ENCODE data around the gene LIPA. TPM values are rescaled to one million over a fixed set of nuclear protein-coding genes. Genes with fewer than 3 reads are reported as not detected.

The LIPA gene
- total RNA-seq, result 10 to 100 TPM; 17.7 to 18.4 TPM
- 39.5 TPM for polyA plus RNA-seq (2013, experiment 1 of 2)
- polyA plus RNA-seq (2013, experiment 2 of 2), result 33.0 TPM
- long read RNA-seq, experiment 1, partial matches to known transcripts, result 1 of 7 reads
- long read RNA-seq, experiment 1, other reads (novel, unspliced or antisense), result 3 of 7 reads
- long read RNA-seq, experiment 2, transcript LIPA-202 (10 exons, 2,782 nt), result major isoform, 23 of 41 reads
- long read RNA-seq, experiment 2, partial matches to known transcripts, result 8 of 41 reads
- long read RNA-seq, experiment 2, other reads (novel, unspliced or antisense), result 10 of 41 reads
- long read RNA-seq, experiment 3, transcript LIPA-202 (10 exons, 2,782 nt), result major isoform, 144 of 160 reads
- long read RNA-seq, experiment 3, partial matches to known transcripts, result 3 of 160 reads
- long read RNA-seq, experiment 3, other reads (novel, unspliced or antisense), result 13 of 160 reads
- long read RNA-seq, experiment 4, transcript LIPA-202 (10 exons, 2,782 nt), result major isoform, 7 of 16 reads
- long read RNA-seq, experiment 4, partial matches to known transcripts, result 3 of 16 reads
- long read RNA-seq, experiment 4, other reads (novel, unspliced or antisense), result 6 of 16 reads

DNA sequence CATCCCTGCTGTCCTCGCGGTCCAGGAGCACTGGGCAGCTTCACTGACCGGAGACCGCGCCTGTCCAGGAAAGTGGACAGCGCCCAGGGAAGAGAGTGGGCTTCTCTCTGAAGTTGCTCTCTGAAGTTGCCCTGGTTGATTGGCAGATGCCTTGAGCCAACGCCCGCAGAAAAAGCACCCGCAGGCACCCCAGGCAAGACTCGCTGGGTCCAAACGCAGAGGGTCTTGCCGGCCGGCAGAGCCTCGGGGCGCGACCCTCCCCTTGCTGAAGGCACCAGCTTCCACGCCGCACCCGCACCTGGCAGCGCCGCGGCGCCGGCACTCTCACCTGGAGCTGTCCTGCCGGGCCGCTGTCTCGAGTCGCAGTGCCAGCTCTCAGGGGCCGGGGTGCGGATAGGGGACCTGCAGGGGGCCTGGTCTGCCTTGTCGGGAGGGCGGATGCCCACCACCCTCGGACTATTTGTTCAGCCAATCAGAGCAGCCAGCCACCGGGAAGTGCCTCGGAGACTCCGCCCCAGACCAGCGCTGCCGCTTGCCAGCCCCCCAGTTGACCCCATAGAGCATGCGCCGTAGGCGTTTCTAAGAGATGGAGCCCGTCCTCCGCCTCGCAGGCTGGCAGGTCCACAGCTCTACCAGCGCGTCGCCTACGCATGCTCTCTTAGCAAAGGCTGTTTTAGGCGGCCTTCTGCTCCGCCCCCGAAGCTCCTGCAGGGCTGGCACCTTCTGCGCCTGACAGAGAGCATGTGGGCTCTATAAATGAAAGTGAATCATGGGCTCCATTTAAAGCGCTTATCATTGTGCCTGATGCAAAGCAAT is at the start of gene LIPA:
Gene LIPA, minus strand, starts transcription at position 367 of the 816 bp plus-strand sequence. CDS start 4,127 bp downstream, outside the sequence.
- DNase-seq, result peak; percentile 99
- Mint-ChIP-seq H3K27ac (no peak within 1 kb of the TSS), H3K9me3 (peaks cover 29% of the 10 kb centered on the region), H3K4me3 (peak within 1 kb of the TSS; percentile 70), H3K4me1 (peaks cover 5% of the 10 kb centered on the region), H3K36me3 (ENCODE audit: low read depth) (peaks cover 4% of the 10 kb centered on the region), H3K27me3 (ENCODE audit: insufficient read depth) (peaks cover 6% of the 10 kb centered on the region)
- 3 to 4% methylated on average over 20 to 53 of the region's 53 CpGs for WGBS, 2 experiments (ENCODE audit: insufficient coverage in 1 of 2, insufficient read length in 1 of 2)
- peak within 1 kb of the TSS; percentile 45 for H3K9ac ChIP-seq (ENCODE audit: extremely low read depth, low read length, poor library complexity, severe bottlenecking)
- H3K36me3 ChIP-seq (ENCODE audit: control insufficient read depth, insufficient read depth, low read length), result no peaks in the 10 kb centered on the region
- TF ChIP-seq, protein P1, sequence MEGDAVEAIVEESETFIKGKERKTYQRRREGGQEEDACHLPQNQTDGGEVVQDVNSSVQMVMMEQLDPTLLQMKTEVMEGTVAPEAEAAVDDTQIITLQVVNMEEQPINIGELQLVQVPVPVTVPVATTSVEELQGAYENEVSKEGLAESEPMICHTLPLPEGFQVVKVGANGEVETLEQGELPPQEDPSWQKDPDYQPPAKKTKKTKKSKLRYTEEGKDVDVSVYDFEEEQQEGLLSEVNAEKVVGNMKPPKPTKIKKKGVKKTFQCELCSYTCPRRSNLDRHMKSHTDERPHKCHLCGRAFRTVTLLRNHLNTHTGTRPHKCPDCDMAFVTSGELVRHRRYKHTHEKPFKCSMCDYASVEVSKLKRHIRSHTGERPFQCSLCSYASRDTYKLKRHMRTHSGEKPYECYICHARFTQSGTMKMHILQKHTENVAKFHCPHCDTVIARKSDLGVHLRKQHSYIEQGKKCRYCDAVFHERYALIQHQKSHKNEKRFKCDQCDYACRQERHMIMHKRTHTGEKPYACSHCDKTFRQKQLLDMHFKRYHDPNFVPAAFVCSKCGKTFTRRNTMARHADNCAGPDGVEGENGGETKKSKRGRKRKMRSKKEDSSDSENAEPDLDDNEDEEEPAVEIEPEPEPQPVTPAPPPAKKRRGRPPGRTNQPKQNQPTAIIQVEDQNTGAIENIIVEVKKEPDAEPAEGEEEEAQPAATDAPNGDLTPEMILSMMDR (conservative IDR thresholded peaks at IDR 0.05), result no peak
- peaks cover 17% of the 10 kb centered on the region for H3K9me3 ChIP-seq (ENCODE audit: control insufficient read depth, low read length)
- H3K4me1 ChIP-seq (ENCODE audit: control insufficient read depth, insufficient read depth, low read length), result no peaks in the 10 kb centered on the region
- peak within 1 kb of the TSS; percentile 88 for H3K4me3 ChIP-seq (ENCODE audit: low read length)
- no peak within 1 kb of the TSS for H3K27ac ChIP-seq (ENCODE audit: low read depth, low read length)
- H3K27me3 ChIP-seq (ENCODE audit: control insufficient read depth, insufficient read depth, low read length, poor library complexity, severe bottlenecking), result no peaks in the 10 kb centered on the region

DNA sequence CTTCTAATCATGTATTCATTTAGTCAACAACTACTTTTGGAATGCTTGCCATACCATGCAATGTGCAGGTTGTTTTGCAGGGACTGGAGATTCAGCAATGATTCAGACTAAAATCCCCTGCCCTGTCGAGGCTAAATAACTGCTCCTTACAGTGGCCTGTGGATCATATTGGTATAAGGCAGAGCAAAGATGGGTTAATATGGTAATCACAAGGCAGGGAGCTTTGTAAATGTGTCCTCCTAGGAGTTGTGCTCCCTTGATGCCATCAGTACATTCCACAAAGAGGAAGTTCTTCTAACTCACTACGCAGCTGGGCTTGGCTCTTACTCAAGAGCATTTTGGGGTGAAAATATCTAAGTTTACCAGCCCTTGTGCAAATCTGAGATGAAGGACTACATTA is 49.7 kb upstream of the LIPA start:
- peaks cover 5% of the 10 kb centered on the region for H3K9me3 ChIP-seq (ENCODE audit: control insufficient read depth, low read length)
- Mint-ChIP-seq H3K4me3 (no peak overlapping the region), H3K4me1 (peaks cover 21% of the 10 kb centered on the region), H3K27ac (no peak overlapping the region), H3K27me3 (ENCODE audit: insufficient read depth) (peaks cover 2% of the 10 kb centered on the region), H3K9me3 (no peaks in the 10 kb centered on the region), H3K36me3 (ENCODE audit: low read depth) (no peaks in the 10 kb centered on the region)
- H3K4me3 ChIP-seq (ENCODE audit: low read length), result no peak overlapping the region
- no peak overlapping the region for H3K9ac ChIP-seq (ENCODE audit: extremely low read depth, low read length, poor library complexity, severe bottlenecking)
- H3K27ac ChIP-seq (ENCODE audit: low read depth, low read length), result no peak overlapping the region
- no peak for DNase-seq
- TF ChIP-seq, protein P1 (conservative IDR thresholded peaks at IDR 0.05), result no peak
- no peaks in the 10 kb centered on the region for H3K36me3 ChIP-seq (ENCODE audit: control insufficient read depth, insufficient read depth, low read length)
- no peaks in the 10 kb centered on the region for H3K27me3 ChIP-seq (ENCODE audit: control insufficient read depth, insufficient read depth, low read length, poor library complexity, severe bottlenecking)
- 86% methylated on average over 2 of the region's 2 CpGs; no CpG with 5 or more reads in 1 of the 2 experiments for WGBS, 2 experiments (ENCODE audit: insufficient coverage in 1 of 2, insufficient read length in 1 of 2)
- H3K4me1 ChIP-seq (ENCODE audit: control insufficient read depth, insufficient read depth, low read length), result no peaks in the 10 kb centered on the region

DNA sequence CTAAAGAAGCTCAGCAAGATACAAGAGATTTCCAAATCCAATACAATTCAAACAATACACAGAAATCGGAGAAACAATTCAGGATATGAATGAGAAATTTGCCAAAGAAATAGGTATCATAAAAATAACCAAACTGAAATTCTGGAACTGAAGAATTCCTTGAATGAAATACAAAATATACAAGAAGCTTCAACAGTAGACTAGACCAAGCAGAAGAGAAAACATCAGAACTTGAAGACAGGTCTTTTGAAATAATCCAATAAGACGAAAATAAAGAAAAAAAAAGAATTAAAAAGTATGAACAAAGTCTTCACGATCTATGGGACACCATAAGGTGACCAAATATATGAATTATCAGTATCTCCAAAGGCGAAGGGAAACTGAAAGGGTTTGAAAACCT is 47.5 kb upstream of the LIPA start:
- Histone ChIP-seq H3K36me3 (ENCODE audit: control insufficient read depth, insufficient read depth, low read length) (no peaks in the 10 kb centered on the region), H3K9ac (ENCODE audit: extremely low read depth, low read length, poor library complexity, severe bottlenecking) (no peak overlapping the region), H3K27ac (ENCODE audit: low read depth, low read length) (no peak overlapping the region), H3K27me3 (ENCODE audit: control insufficient read depth, insufficient read depth, low read length, poor library complexity, severe bottlenecking) (no peaks in the 10 kb centered on the region), H3K4me3 (ENCODE audit: low read length) (no peak overlapping the region), H3K9me3 (ENCODE audit: control insufficient read depth, low read length) (peaks cover 5% of the 10 kb centered on the region), H3K4me1 (ENCODE audit: control insufficient read depth, insufficient read depth, low read length) (no peaks in the 10 kb centered on the region)
- no peak overlapping the region for H3K27ac Mint-ChIP-seq
- TF ChIP-seq, protein P1 (conservative IDR thresholded peaks at IDR 0.05), result no peak
- no peak for DNase-seq
- no peaks in the 10 kb centered on the region for H3K36me3 Mint-ChIP-seq (ENCODE audit: low read depth)
- 80 to 88% methylated on average over 1 to 4 of the region's 4 CpGs for WGBS, 2 experiments (ENCODE audit: insufficient coverage in 1 of 2, insufficient read length in 1 of 2)
- no peaks in the 10 kb centered on the region for H3K9me3 Mint-ChIP-seq
- no peaks in the 10 kb centered on the region for H3K27me3 Mint-ChIP-seq (ENCODE audit: insufficient read depth)
- H3K4me1 Mint-ChIP-seq, result peaks cover 15% of the 10 kb centered on the region
- H3K4me3 Mint-ChIP-seq, result no peak overlapping the region
